Fibroblast of villous mesenchyme (primary cell): ENCODE measurements around the gene IMPG1. TPM values are rescaled to one million over a fixed set of nuclear protein-coding genes. Genes with fewer than 3 reads are reported as not detected.

ENCODE experiments used
- DNase-seq: peaks from one replicate; pipeline ENCODE4 v3.0.0-alpha.2; 2010; ENCODE audit warnings: low read depth
- H3K4me3 ChIP-seq: 2 replicates; pipeline ENCODE4 v1.5.1; 2011; ENCODE audit warnings: low read depth, mild to moderate bottlenecking, low read length
- CTCF ChIP-seq: IDR thresholded peaks from 2 replicates; pipeline ENCODE4 v1.5.1; 2012; ENCODE audit warnings: low read depth, mild to moderate bottlenecking, low read length; ENCODE audit not compliant: insufficient read depth
- total RNA-seq: library from RNA; depleted of rRNA; stranded (reverse); fragments of >200 nt; gene quantifications from 2 replicates; pipeline ENCODE4 v1.2.3, GENCODE V29; 2012

Gene IMPG1
- total RNA-seq: not detected in 2 replicates

- TF ChIP-seq CTCF: no peak
- no peak within 1 kb of the TSS for H3K4me3 ChIP-seq
- no peak for DNase-seq
Measured at GRCh38 chr6:76072562-76072961, at the start of gene IMPG1. Gene IMPG1 (minus strand): TSS chr6:76072662. CDS start chr6:76072488, 174 bp downstream.

- H3K4me3 ChIP-seq: no peak overlapping the region
- no peak for DNase-seq
- TF ChIP-seq CTCF: no peak
Measured at GRCh38 chr6:76120302-76120701, 47.8 kb upstream of the IMPG1 start.

GRCh38 chr6:76073281-76073680, 819 bp upstream of the IMPG1 start:
- no peak for TF ChIP-seq CTCF

GRCh38 chr6:76057469-76057868, 15.0 kb downstream of the IMPG1 start:
- no peak for DNase-seq
- no peak for TF ChIP-seq CTCF
- no peak overlapping the region for H3K4me3 ChIP-seq

More at GRCh38 chr6:76073281-76073680, 819 bp upstream of the IMPG1 start:
- no peak for DNase-seq
- H3K4me3 ChIP-seq: no peak overlapping the region

GRCh38 chr6:76052314-76052713, 20.1 kb downstream of the IMPG1 start:
- no peak for DNase-seq
- no peak overlapping the region for H3K4me3 ChIP-seq
- TF ChIP-seq CTCF: no peak

- TF ChIP-seq CTCF: no peak
- H3K4me3 ChIP-seq: no peak overlapping the region
- no peak for DNase-seq
Measured at GRCh38 chr6:76043690-76044089, 28.8 kb downstream of the IMPG1 start.

GRCh38 chr6:76035713-76036112, 36.7 kb downstream of the IMPG1 start:
- DNase-seq: no peak
- no peak for TF ChIP-seq CTCF
- no peak overlapping the region for H3K4me3 ChIP-seq
